A673 (cell line): ENCODE data around the gene TBC1D20. TPM values are rescaled to one million over a fixed set of nuclear protein-coding genes. Genes with fewer than 3 reads are reported as not detected.

Experiments used
- BruUV-seq: library from RNA; stranded (reverse); fragments of 400-500 nt; replicated peaks from 2 replicates; lab custom pipeline; 2021; lab: Mats Ljungman, UMichigan
- CTCF ChIA-PET: fragments of 300-600 bp; sonication (Branson Sonifier 250); formaldehyde crosslinking; loops from one replicate; lab custom pipeline; 2022; ENCODE audit warnings: antibody characterized with exemption; lab: Charles Lee
- POLR2A ChIA-PET: fragments of 300-600 bp; sonication (Branson Sonifier 250); formaldehyde crosslinking; loops from one replicate; lab custom pipeline; 2022; ENCODE audit warnings: antibody characterized with exemption; ENCODE audit not compliant: low non-redundant PET; lab: Charles Lee
- DNase-seq: peaks from one replicate; pipeline ENCODE4 v3.0.0-alpha.2; 2015; ENCODE audit warnings: low spot score
- H3K27ac ChIP-seq: fragments of 200-600 bp; sonication (generic); 2 replicates; pipeline ENCODE4 v1.5.1; 2016; ENCODE audit warnings: mixed run types, low read depth, mild to moderate bottlenecking, mixed read lengths, antibody characterized with exemption, low read length; ENCODE audit not compliant: poor library complexity, severe bottlenecking
- H3K27me3 ChIP-seq: fragments of 200-600 bp; sonication (generic); replicated peaks from 2 replicates; pipeline ENCODE4 v1.6.1; 2017; ENCODE audit warnings: mixed run types, low read depth, mild to moderate bottlenecking, mixed read lengths, antibody characterized with exemption, low read length; ENCODE audit not compliant: insufficient read depth, poor library complexity
- H3K36me3 ChIP-seq: fragments of 200-600 bp; sonication (generic); 2 replicates; pipeline ENCODE4 v1.6.1; 2016; ENCODE audit warnings: mixed run types, mild to moderate bottlenecking, mixed read lengths, antibody characterized with exemption, low read length; ENCODE audit not compliant: insufficient read depth, poor library complexity, severe bottlenecking
- H3K4me1 ChIP-seq: fragments of 200-600 bp; sonication (generic); 2 replicates; pipeline ENCODE4 v1.6.1; 2017; ENCODE audit warnings: mixed run types, mild to moderate bottlenecking, mixed read lengths, antibody characterized with exemption, low read length; ENCODE audit not compliant: insufficient read depth, poor library complexity, severe bottlenecking
- H3K4me3 ChIP-seq: fragments of 200-600 bp; sonication (generic); 2 replicates; pipeline ENCODE4 v1.5.1; 2016; ENCODE audit warnings: low read depth, mixed run types, mild to moderate bottlenecking, mixed read lengths, low read length; ENCODE audit not compliant: poor library complexity, severe bottlenecking
- H3K9me3 ChIP-seq: fragments of 200-600 bp; sonication (generic); 2 replicates; pipeline ENCODE4 v1.6.1; 2016; ENCODE audit warnings: mixed run types, low read depth, mild to moderate bottlenecking, mixed read lengths, antibody characterized with exemption, low read length; ENCODE audit not compliant: poor library complexity, severe bottlenecking
- CTCF ChIP-seq: fragments of 300-800, 200-600 bp; sonication (generic); conservative IDR thresholded peaks from 2 replicates; pipeline ENCODE4 v1.5.1; 2017; ENCODE audit warnings: low read depth, mild to moderate bottlenecking, antibody characterized with exemption, low read length, moderate library complexity, mixed read lengths
- EZH2 ChIP-seq: fragments of 200-600 bp; sonication (generic); IDR thresholded peaks from 2 replicates; pipeline ENCODE4 v1.6.1; 2017; ENCODE audit warnings: borderline replicate concordance, low read depth, mild to moderate bottlenecking, mixed read lengths, antibody characterized with exemption, low read length; ENCODE audit not compliant: poor library complexity, severe bottlenecking
- intact Hi-C: fragments of 100-400 bp; cut with micrococcal nuclease; formaldehyde crosslinking; loops from one replicate; pipeline ENCODE4 v1.10.0; 2022; ENCODE audit not compliant: unreplicated experiment
- total RNA-seq: library from RNA; stranded (reverse); gene quantifications from 2 replicates; pipeline ENCODE4 v1.2.3, GENCODE V29; 2021

TBC1D20 gene
- total RNA-seq, 1 experiment from 2014 or later, result 34.3 TPM

GRCh38 chr20:443223-443775 is 19.0 kb downstream of the TBC1D20 start:
- Histone ChIP-seq H3K4me3 (no peak overlapping the region), H3K27ac (no peak overlapping the region), H3K4me1 (no peaks in the 10 kb centered on the region), H3K27me3 (no peaks in the 10 kb centered on the region), H3K9me3 (no peaks in the 10 kb centered on the region), H3K36me3 (peaks cover 67% of the 10 kb centered on the region)
- BruUV-seq, result no TSS peak
- TF ChIP-seq EZH2 (no peak), CTCF (no peak)
- CTCF ChIA-PET, result no interaction called here
- DNase-seq, result no peak
- intact Hi-C loops, result no loop called here
- POLR2A ChIA-PET, result interaction anchor here (0.7 kb wide), 1 partner anchor 90 kb away, joined by 3 read pairs; no protein-coding TSS in a partner anchor

GRCh38 chr20:440636-441035 is 21.7 kb downstream of the TBC1D20 start:
- H3K9me3 ChIP-seq, result no peaks in the 10 kb centered on the region
- H3K4me3 ChIP-seq, result no peak overlapping the region
- peaks cover 84% of the 10 kb centered on the region for H3K36me3 ChIP-seq
- no TSS peak for BruUV-seq
- CTCF ChIA-PET, result no interaction called here
- POLR2A ChIA-PET, result no interaction called here
- H3K27ac ChIP-seq, result no peak overlapping the region
- intact Hi-C loops, result no loop called here
- no peak for TF ChIP-seq CTCF
- no peak for TF ChIP-seq EZH2
- H3K4me1 ChIP-seq, result no peaks in the 10 kb centered on the region
- no peaks in the 10 kb centered on the region for H3K27me3 ChIP-seq
- no peak for DNase-seq

GRCh38 chr20:440148-440547 is 22.2 kb downstream of the TBC1D20 start:
- no peak for DNase-seq
- intact Hi-C loops, result no loop called here
- no peak overlapping the region for H3K27ac ChIP-seq
- H3K9me3 ChIP-seq, result no peaks in the 10 kb centered on the region
- no peak for TF ChIP-seq CTCF
- TF ChIP-seq EZH2, result no peak
- no peaks in the 10 kb centered on the region for H3K27me3 ChIP-seq
- no peak overlapping the region for H3K4me3 ChIP-seq
- CTCF ChIA-PET, result no interaction called here
- H3K36me3 ChIP-seq, result peaks cover 88% of the 10 kb centered on the region
- BruUV-seq, result no TSS peak
- POLR2A ChIA-PET, result no interaction called here
- H3K4me1 ChIP-seq, result no peaks in the 10 kb centered on the region
